Measurements from ENCODE around the gene SH3BP1.
"Not testable (repeated sequence)": the region's sequence is repeated elsewhere in the genome, so short reads cannot be mapped to it uniquely, and the experiment has no call there.

Gene SH3BP1

DNA sequence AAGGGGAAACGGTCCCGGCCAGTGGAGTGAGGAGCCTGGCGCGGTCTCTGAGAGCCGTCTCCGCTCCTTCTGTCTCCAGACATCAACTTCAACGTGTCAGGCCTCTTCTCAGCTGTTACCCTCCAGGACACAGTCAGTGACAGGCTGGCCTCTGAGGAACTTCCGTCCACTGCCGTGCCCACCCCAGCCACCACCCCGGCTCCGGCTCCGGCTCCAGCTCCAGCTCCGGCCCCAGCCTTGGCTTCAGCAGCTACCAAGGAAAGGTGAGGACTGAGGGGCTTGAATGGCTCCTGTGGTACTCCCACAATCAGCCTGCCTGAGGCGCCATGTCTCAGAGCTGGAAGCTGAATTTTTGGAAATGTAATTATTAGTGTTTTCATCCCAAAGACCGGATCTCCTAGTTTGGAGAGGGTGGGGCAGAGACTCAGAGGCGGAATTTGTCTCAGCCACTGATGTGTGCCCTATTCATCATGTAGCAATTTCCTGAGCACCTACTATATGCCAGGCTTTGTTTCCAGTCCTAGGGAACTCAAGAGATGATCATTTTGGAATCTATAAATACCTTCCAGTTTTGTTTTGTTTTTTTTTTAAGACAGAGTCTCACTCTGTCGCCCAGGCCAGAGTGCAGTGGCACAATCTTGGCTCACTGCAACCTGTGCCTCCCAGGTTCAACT is 11.1 kb downstream of the SH3BP1 start:
- Histone ChIP-seq H3K4me3 (ENCODE audit: low read length) (no peak overlapping the region), H3K4me1 (ENCODE audit: low read length) (no peaks in the 10 kb centered on the region), H3K9ac (ENCODE audit: low read length) (no peak overlapping the region), H2AFZ (ENCODE audit: low read depth, low read length) (no peak overlapping the region), H3K9me3 (ENCODE audit: insufficient read depth, low read length) (no peaks in the 10 kb centered on the region), H3K36me3 (replicated peaks; ENCODE audit: low read depth, low read length) (peaks cover 49% of the 10 kb centered on the region), H3K79me2 (ENCODE audit: low read length) (no peaks in the 10 kb centered on the region), H3K27me3 (ENCODE audit: low read depth, low read length) (no peaks in the 10 kb centered on the region), H3K27ac (ENCODE audit: low read length) (no peak overlapping the region), H4K20me1 (ENCODE audit: insufficient read depth, low read length) (no peaks in the 10 kb centered on the region), H3K4me2 (ENCODE audit: low read length) (no peak overlapping the region)
- TF ChIP-seq, protein P1, sequence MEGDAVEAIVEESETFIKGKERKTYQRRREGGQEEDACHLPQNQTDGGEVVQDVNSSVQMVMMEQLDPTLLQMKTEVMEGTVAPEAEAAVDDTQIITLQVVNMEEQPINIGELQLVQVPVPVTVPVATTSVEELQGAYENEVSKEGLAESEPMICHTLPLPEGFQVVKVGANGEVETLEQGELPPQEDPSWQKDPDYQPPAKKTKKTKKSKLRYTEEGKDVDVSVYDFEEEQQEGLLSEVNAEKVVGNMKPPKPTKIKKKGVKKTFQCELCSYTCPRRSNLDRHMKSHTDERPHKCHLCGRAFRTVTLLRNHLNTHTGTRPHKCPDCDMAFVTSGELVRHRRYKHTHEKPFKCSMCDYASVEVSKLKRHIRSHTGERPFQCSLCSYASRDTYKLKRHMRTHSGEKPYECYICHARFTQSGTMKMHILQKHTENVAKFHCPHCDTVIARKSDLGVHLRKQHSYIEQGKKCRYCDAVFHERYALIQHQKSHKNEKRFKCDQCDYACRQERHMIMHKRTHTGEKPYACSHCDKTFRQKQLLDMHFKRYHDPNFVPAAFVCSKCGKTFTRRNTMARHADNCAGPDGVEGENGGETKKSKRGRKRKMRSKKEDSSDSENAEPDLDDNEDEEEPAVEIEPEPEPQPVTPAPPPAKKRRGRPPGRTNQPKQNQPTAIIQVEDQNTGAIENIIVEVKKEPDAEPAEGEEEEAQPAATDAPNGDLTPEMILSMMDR (IDR thresholded peaks at IDR 0.05; ENCODE audit: low read depth, low read length): no peak
- TF ChIP-seq EZH2phosphoT487 (IDR thresholded peaks at IDR 0.05; ENCODE audit: low read depth): no peak

DNA sequence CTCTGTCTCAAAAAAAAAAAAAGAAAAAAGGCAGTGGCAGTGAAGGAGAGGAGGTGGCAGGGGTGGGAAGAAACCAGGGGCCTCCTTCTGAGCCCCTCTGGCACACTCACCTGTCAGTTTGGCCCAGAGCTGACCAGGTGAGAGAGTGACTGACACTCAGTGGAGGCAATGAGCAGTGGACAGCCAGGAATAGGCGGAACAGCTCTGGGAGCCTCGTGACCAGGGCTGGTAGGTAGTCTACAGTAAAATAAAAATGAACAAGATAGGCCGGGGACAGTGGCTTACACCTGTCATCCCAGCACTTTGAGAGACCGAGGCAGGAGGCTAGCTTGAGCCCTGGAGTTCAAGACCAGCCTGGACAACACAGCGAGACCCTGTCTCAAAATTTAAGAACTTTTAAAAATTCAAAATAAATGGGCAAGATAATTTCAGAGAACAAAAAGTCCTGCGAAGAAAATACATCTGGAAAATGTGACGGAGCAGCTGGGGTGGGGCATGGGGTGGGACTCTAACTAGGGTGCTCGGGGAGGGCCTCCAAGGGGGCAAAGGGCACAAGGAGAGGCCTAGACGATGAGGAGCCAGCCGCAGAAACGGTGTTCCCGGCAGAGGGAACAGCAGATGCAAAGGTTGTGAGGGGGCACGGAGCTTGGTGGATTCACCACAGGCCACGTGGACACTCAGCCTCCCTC is 15.2 kb downstream of the SH3BP1 start:
- peaks cover 30% of the 10 kb centered on the region for H3K36me3 ChIP-seq (replicated peaks; ENCODE audit: low read depth, low read length)

DNA sequence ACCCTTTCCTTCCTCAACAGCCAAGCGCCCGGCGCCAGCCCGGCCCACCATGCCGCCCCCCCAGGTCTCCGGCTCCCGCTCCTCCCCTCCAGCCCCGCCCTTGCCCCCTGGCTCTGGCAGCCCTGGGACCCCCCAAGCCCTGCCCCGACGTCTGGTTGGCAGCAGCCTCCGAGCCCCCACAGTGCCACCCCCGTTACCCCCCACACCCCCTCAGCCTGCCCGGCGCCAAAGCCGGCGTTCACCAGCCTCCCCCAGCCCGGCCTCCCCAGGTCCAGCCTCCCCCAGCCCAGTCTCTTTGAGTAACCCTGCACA is 15.7 kb downstream of the SH3BP1 start:
- H3K9ac ChIP-seq (ENCODE audit: low read length): no peak overlapping the region
- H3K36me3 ChIP-seq (replicated peaks; ENCODE audit: low read depth, low read length): peaks cover 27% of the 10 kb centered on the region
- no peaks in the 10 kb centered on the region for H3K27me3 ChIP-seq (ENCODE audit: low read depth, low read length)
- no peaks in the 10 kb centered on the region for H3K9me3 ChIP-seq (ENCODE audit: insufficient read depth, low read length)
- H3K4me1 ChIP-seq (ENCODE audit: low read length): peaks cover 13% of the 10 kb centered on the region
- TF ChIP-seq EZH2phosphoT487 (IDR thresholded peaks at IDR 0.05; ENCODE audit: low read depth): no peak
- TF ChIP-seq, protein P1 (IDR thresholded peaks at IDR 0.05; ENCODE audit: low read depth, low read length): no peak
- no peak overlapping the region for H2AFZ ChIP-seq (ENCODE audit: low read depth, low read length)
- no peak overlapping the region for H3K27ac ChIP-seq (ENCODE audit: low read length)
- peaks cover 17% of the 10 kb centered on the region for H3K79me2 ChIP-seq (ENCODE audit: low read length)
- H3K4me2 ChIP-seq (ENCODE audit: low read length): no peak overlapping the region
- H3K4me3 ChIP-seq (ENCODE audit: low read length): no peak overlapping the region
- H4K20me1 ChIP-seq (ENCODE audit: insufficient read depth, low read length): peaks cover 9% of the 10 kb centered on the region

More for the DNA sequence above, 15.2 kb downstream of the SH3BP1 start:
- H3K9me3 ChIP-seq (ENCODE audit: insufficient read depth, low read length): no peaks in the 10 kb centered on the region
- H3K79me2 ChIP-seq (ENCODE audit: low read length): peaks cover 12% of the 10 kb centered on the region
- peaks cover 4% of the 10 kb centered on the region for H4K20me1 ChIP-seq (ENCODE audit: insufficient read depth, low read length)
- no peak overlapping the region for H3K27ac ChIP-seq (ENCODE audit: low read length)
- no peak overlapping the region for H3K4me3 ChIP-seq (ENCODE audit: low read length)
- H3K27me3 ChIP-seq (ENCODE audit: low read depth, low read length): no peaks in the 10 kb centered on the region
- no peak overlapping the region for H3K4me2 ChIP-seq (ENCODE audit: low read length)
- H2AFZ ChIP-seq (ENCODE audit: low read depth, low read length): no peak overlapping the region
- TF ChIP-seq, protein P1 (IDR thresholded peaks at IDR 0.05; ENCODE audit: low read depth, low read length): no peak
- TF ChIP-seq EZH2phosphoT487 (IDR thresholded peaks at IDR 0.05; ENCODE audit: low read depth): no peak
- no peak overlapping the region for H3K9ac ChIP-seq (ENCODE audit: low read length)
- peaks cover 8% of the 10 kb centered on the region for H3K4me1 ChIP-seq (ENCODE audit: low read length)

DNA sequence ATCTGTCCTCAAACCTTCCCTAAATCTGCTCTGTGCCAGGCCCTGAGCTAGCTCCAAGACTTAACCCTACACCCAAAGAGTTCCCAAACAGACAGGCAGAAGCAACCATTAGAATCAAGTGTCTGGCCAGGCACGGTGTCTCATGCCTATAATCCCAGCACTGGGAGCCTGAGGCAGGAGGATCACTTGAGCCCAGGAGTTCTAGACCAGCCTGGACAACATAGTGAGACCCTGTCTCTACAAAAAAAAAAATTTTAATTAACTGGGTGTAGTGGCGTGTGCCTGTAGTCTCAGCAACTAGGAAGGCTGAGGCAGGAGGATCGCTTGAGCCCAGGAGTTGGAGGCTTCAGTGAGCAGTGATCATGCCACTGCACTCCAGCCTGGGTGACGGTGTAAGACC is 17.1 kb downstream of the SH3BP1 start:
- Histone ChIP-seq H3K4me1 (ENCODE audit: low read length) (peaks cover 26% of the 10 kb centered on the region), H3K36me3 (replicated peaks; ENCODE audit: low read depth, low read length) (peaks cover 28% of the 10 kb centered on the region), H4K20me1 (ENCODE audit: insufficient read depth, low read length) (peaks cover 23% of the 10 kb centered on the region), H3K79me2 (ENCODE audit: low read length) (peaks cover 30% of the 10 kb centered on the region)
- H3K9me3 ChIP-seq (ENCODE audit: insufficient read depth, low read length); H3K27me3 ChIP-seq (ENCODE audit: low read depth, low read length); H3K27ac ChIP-seq (ENCODE audit: low read length); H3K4me3 ChIP-seq (ENCODE audit: low read length); H2AFZ ChIP-seq (ENCODE audit: low read depth, low read length); H3K4me2 ChIP-seq (ENCODE audit: low read length); H3K9ac ChIP-seq (ENCODE audit: low read length): not testable (repeated sequence)
